DND-41 (cell line): ENCODE data around the gene CFHR2.

Experiments
- ATAC-seq: fragments of 200-7000 bp; cut with Tn5 transposase; 3 replicates; pipeline ENCODE4 v1.9.1; 2021; ENCODE audit warnings: low read depth; ENCODE audit not compliant: insufficient read depth
- DNase-seq: peaks from one replicate; pipeline ENCODE4 v3.0.0-alpha.2; 2020
- H2AFZ ChIP-seq: 2 replicates; pipeline ENCODE4 v1.6.0; 2012; ENCODE audit warnings: low read depth, low read length
- H3K27ac ChIP-seq: 2 replicates; pipeline ENCODE4 v1.5.1; 2012; ENCODE audit warnings: low read length, inconsistent platforms
- H3K27me3 ChIP-seq: fragments of 200-600 bp; sonication (generic); 2 replicates; pipeline ENCODE4 v1.6.0; 2012; ENCODE audit warnings: low read length, mild to moderate bottlenecking, inconsistent platforms; ENCODE audit not compliant: insufficient read depth, poor library complexity
- H3K36me3 ChIP-seq: 2 replicates; pipeline ENCODE4 v1.5.1; 2012; ENCODE audit warnings: low read length, inconsistent platforms; ENCODE audit not compliant: insufficient read depth
- H3K4me1 ChIP-seq: 2 replicates; pipeline ENCODE4 v1.5.1; 2012; ENCODE audit warnings: mild to moderate bottlenecking, low read length; ENCODE audit not compliant: insufficient read depth
- H3K4me2 ChIP-seq: 2 replicates; pipeline ENCODE4 v1.6.0; 2012; ENCODE audit warnings: mild to moderate bottlenecking, moderate library complexity, low read length, inconsistent platforms; ENCODE audit not compliant: insufficient read depth
- H3K4me3 ChIP-seq, 2 experiments: fragments of 200-600 bp in 1 of 2; shearing (Covaris generic) in 1 of 2; 2 replicates each; pipeline ENCODE4 v1.5.1; 2012 to 2016; ENCODE audit warnings: inconsistent platforms in 2 of 2, low read length in 2 of 2, mild to moderate bottlenecking in 2 of 2, low read depth in 1 of 2, moderate library complexity in 1 of 2
- H3K79me2 ChIP-seq: 2 replicates; pipeline ENCODE4 v1.6.0; 2012; ENCODE audit warnings: low read length, inconsistent platforms; ENCODE audit not compliant: insufficient read depth
- H3K9ac ChIP-seq: 2 replicates; pipeline ENCODE4 v1.6.0; 2012; ENCODE audit warnings: low read depth, mild to moderate bottlenecking, inconsistent platforms, low read length, moderate library complexity
- H3K9me3 ChIP-seq: 2 replicates; pipeline ENCODE4 v1.5.1; 2012; ENCODE audit warnings: low read length, moderate library complexity, mild to moderate bottlenecking, inconsistent platforms; ENCODE audit not compliant: insufficient read depth, severe bottlenecking
- H4K20me1 ChIP-seq: 2 replicates; pipeline ENCODE4 v1.6.0; 2012; ENCODE audit warnings: low read length; ENCODE audit not compliant: insufficient read depth
- EZH2 ChIP-seq: IDR thresholded peaks from 3 replicates; pipeline ENCODE4 v1.6.1; 2012; ENCODE audit warnings: borderline replicate concordance, low read depth, mild to moderate bottlenecking, moderate library complexity, low read length, inconsistent platforms; ENCODE audit not compliant: severe bottlenecking
- TF ChIP-seq, protein P1 (sequence below): IDR thresholded peaks from 2 replicates; pipeline ENCODE4 v1.5.1; 2012; ENCODE audit warnings: borderline replicate concordance, low read length, moderate library complexity, mild to moderate bottlenecking; ENCODE audit not compliant: poor library complexity, severe bottlenecking; ENCODE audit errors: extremely low read depth

Gene CFHR2

DNA sequence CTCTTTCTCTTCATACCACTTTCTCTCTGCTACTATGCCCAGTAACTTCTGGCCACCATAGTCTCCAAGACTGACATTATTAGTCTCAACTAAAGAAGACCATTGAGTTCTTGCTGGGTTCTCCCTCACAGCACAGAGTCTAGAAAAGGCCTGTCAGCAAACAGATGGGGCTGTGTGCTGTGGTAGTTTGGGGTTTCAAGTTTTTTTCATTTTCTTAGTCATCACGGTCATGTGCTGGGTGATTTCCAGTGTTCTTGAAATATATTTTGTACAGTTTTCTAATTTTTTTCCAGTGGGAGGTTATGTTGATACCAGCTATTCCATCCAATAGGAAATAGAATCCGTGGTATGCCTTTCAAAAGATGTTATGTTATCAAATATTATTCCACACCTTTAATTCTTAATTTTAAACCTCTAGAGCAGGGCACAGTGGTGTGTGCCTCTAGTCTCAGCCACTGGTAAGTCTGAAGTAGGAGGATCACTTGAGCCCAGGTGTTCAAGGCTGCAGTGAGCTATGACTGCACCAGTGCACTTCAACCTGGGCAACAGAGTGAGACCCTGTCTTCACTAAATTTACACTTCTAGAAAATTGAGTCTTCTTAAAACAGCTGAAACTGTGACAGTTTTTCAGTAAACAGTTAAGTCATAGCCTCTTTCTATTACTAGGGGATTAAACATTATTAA, 8.3 kb downstream of the CFHR2 start:
- Histone ChIP-seq H3K4me2 (no peak overlapping the region), H3K27me3 (no peaks in the 10 kb centered on the region), H2AFZ (no peak overlapping the region), H3K79me2 (no peaks in the 10 kb centered on the region), H3K9me3 (no peaks in the 10 kb centered on the region), H3K9ac (no peak overlapping the region), H4K20me1 (no peaks in the 10 kb centered on the region), H3K4me1 (no peaks in the 10 kb centered on the region), H3K36me3 (no peaks in the 10 kb centered on the region), H3K27ac (no peak overlapping the region), H3K4me3 (no peak overlapping the region)
- no peak for ATAC-seq
- no peak for DNase-seq
- TF ChIP-seq, protein P1, sequence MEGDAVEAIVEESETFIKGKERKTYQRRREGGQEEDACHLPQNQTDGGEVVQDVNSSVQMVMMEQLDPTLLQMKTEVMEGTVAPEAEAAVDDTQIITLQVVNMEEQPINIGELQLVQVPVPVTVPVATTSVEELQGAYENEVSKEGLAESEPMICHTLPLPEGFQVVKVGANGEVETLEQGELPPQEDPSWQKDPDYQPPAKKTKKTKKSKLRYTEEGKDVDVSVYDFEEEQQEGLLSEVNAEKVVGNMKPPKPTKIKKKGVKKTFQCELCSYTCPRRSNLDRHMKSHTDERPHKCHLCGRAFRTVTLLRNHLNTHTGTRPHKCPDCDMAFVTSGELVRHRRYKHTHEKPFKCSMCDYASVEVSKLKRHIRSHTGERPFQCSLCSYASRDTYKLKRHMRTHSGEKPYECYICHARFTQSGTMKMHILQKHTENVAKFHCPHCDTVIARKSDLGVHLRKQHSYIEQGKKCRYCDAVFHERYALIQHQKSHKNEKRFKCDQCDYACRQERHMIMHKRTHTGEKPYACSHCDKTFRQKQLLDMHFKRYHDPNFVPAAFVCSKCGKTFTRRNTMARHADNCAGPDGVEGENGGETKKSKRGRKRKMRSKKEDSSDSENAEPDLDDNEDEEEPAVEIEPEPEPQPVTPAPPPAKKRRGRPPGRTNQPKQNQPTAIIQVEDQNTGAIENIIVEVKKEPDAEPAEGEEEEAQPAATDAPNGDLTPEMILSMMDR, result no peak
- TF ChIP-seq EZH2, result no peak

DNA sequence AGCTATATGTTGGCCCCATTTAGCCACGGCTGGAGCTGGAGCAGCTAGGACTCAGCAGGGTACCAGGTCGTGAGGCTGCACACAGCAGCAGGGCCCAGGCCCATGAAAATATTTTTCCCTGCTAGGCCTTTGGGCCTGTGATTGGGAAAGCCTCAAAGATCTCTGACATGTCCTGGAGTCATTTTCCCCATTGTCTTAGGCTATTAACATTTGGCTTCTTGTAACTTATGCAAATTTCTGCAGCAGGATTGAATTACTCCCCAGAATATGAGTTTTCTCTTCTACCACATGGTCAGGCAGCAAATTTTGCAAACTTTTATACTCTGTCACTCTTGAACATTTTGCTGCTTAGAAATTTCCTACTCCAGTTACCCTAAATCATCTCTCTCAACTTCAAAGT, 11.2 kb downstream of the CFHR2 start:
- TF ChIP-seq, protein P1, result no peak
- no peak for TF ChIP-seq EZH2

DNA sequence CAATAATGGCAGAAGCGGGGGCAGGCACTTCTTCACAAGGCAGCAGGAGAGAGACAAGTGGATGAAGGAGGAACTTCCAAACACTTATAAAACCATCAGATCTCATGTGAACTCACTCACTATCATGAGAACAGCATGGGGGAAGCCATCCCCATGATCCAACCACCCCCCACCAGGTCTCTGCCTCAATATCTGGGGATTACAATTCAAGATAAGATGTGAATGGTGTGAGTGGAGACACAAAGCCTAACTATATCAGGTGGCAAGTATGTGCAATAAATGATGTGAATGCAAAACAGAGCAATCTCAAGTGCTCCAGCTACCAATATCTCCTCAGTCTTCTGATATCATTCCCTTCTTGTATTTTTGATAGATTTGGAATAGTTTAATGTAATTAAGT, 12.4 kb downstream of the CFHR2 start:
- no peaks in the 10 kb centered on the region for H4K20me1 ChIP-seq
- H3K4me3 ChIP-seq, result no peak overlapping the region
- H2AFZ ChIP-seq, result no peak overlapping the region
- H3K9ac ChIP-seq, result no peak overlapping the region
- H3K4me1 ChIP-seq, result no peaks in the 10 kb centered on the region
- H3K27ac ChIP-seq, result no peak overlapping the region
- no peak overlapping the region for H3K4me2 ChIP-seq
- H3K27me3 ChIP-seq, result no peaks in the 10 kb centered on the region
- DNase-seq, result no peak
- TF ChIP-seq, protein P1, result no peak
- no peak for TF ChIP-seq EZH2
- no peaks in the 10 kb centered on the region for H3K79me2 ChIP-seq
- no peaks in the 10 kb centered on the region for H3K36me3 ChIP-seq
- ATAC-seq, result no peak
- no peaks in the 10 kb centered on the region for H3K9me3 ChIP-seq

More for the DNA sequence above, 11.2 kb downstream of the CFHR2 start:
- no peaks in the 10 kb centered on the region for H4K20me1 ChIP-seq
- no peaks in the 10 kb centered on the region for H3K4me1 ChIP-seq
- H3K27me3 ChIP-seq, result no peaks in the 10 kb centered on the region
- no peak overlapping the region for H3K27ac ChIP-seq
- DNase-seq, result no peak
- H3K4me3 ChIP-seq, result no peak overlapping the region
- H3K36me3 ChIP-seq, result no peaks in the 10 kb centered on the region
- H3K9me3 ChIP-seq, result no peaks in the 10 kb centered on the region
- H2AFZ ChIP-seq, result no peak overlapping the region
- H3K4me2 ChIP-seq, result no peak overlapping the region
- no peaks in the 10 kb centered on the region for H3K79me2 ChIP-seq
- H3K9ac ChIP-seq, result no peak overlapping the region
- no peak for ATAC-seq

DNA sequence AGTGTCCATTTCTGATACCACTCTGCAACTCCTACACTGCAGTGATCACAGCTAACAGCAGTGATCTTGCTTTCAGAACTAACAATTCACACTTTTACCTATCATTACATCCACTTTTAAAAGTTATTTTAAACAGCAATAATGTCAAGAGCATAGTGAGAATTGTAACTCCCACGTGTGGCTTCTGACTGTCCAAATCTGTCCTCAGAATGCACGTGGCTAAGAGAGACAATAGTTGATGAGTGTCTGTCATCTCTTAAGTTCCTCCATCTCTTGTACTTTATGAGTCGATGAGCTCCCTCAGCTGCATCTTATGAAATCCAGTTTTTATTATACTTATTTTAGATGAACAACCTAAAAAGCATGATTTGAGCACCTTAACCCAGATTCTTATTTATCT, 17.3 kb downstream of the CFHR2 start:
- ATAC-seq, result no peak
- H3K4me1 ChIP-seq, result no peaks in the 10 kb centered on the region

More for the DNA sequence above, 17.3 kb downstream of the CFHR2 start:
- no peaks in the 10 kb centered on the region for H3K9me3 ChIP-seq
- no peak overlapping the region for H2AFZ ChIP-seq
- H3K4me2 ChIP-seq, result no peak overlapping the region
- no peak overlapping the region for H3K27ac ChIP-seq
- no peak for DNase-seq
- TF ChIP-seq EZH2, result no peak
- TF ChIP-seq, protein P1, result no peak
- H3K79me2 ChIP-seq, result no peaks in the 10 kb centered on the region
- H3K4me3 ChIP-seq, result no peak overlapping the region
- no peaks in the 10 kb centered on the region for H3K36me3 ChIP-seq
- H3K9ac ChIP-seq, result no peak overlapping the region
- no peaks in the 10 kb centered on the region for H3K27me3 ChIP-seq
- no peaks in the 10 kb centered on the region for H4K20me1 ChIP-seq
